Muscle of leg (tissue), 11 donors: Measurements from ENCODE around the gene ADCY5. TPM values are rescaled to one million over a fixed set of nuclear protein-coding genes. Genes with fewer than 3 reads are reported as not detected.

ENCODE experiments used
- DNase-seq: peaks from one replicate; pipeline ENCODE4 v3.0.0; 2013
- H3K27ac ChIP-seq: one replicate; pipeline ENCODE4 v1.5.1; 2013; ENCODE audit warnings: mild to moderate bottlenecking, low read length, control low read depth
- H3K27me3 ChIP-seq: one replicate; pipeline ENCODE4 v1.6.1; 2013; ENCODE audit warnings: low read length; ENCODE audit not compliant: control insufficient read depth, insufficient read depth
- H3K36me3 ChIP-seq: one replicate; pipeline ENCODE4 v1.6.1; 2013; ENCODE audit warnings: low read length; ENCODE audit not compliant: control insufficient read depth, insufficient read depth
- H3K4me1 ChIP-seq: one replicate; pipeline ENCODE4 v1.6.1; 2013; ENCODE audit warnings: low read length; ENCODE audit not compliant: control insufficient read depth, insufficient read depth
- H3K4me3 ChIP-seq: one replicate; pipeline ENCODE4 v1.5.1; 2013; ENCODE audit warnings: low read length, control low read depth
- H3K9me3 ChIP-seq: replicated peaks from 2 replicates; pipeline ENCODE4 v1.6.1; 2013; ENCODE audit warnings: low read depth, low read length; ENCODE audit not compliant: control insufficient read depth
- WGBS: methylation state at CpG from one replicate; pipeline ENCODE4 v1.1.5; 2013; ENCODE audit warnings: missing lambda C conversion rate; ENCODE audit not compliant: insufficient coverage; 5-methylcytosine and 5-hydroxymethylcytosine counted together
- polyA plus RNA-seq, 8 donors: library from polyadenylated mRNA; unstranded; fragments of 120-200 nt; gene quantifications; one replicate each; pipeline versions ENCODE4 v1.2.1 to v1.2.3, GENCODE V29; 2013; ENCODE audit warnings: inconsistent platforms in 1 of 8, low replicate concordance in 1 of 8; ENCODE audit not compliant: insufficient read length in 8 of 8, insufficient read depth in 1 of 8
- total RNA-seq: library from RNA; stranded (reverse); fragments of 120-200 nt; gene quantifications from one replicate; pipeline ENCODE4 v1.2.4, GENCODE V29; 2013

Gene ADCY5
- total and polyA plus RNA-seq, 9 donors, result 1.8 to 6.1 (median 4.4) TPM

- H3K27me3 ChIP-seq, result peaks cover 2% of the 10 kb centered on the region
- peaks cover 14% of the 10 kb centered on the region for H3K4me1 ChIP-seq
- no peaks in the 10 kb centered on the region for H3K36me3 ChIP-seq
- no peak overlapping the region for H3K4me3 ChIP-seq
- H3K27ac ChIP-seq, result no peak overlapping the region
- H3K9me3 ChIP-seq, result no peaks in the 10 kb centered on the region
- DNase-seq, result no peak
- 74% methylated on average over 23 of the region's 25 CpGs for WGBS
Measured at GRCh38 chr3:123327956-123328850, 120.7 kb downstream of the ADCY5 start.

- Histone ChIP-seq H3K36me3 (no peaks in the 10 kb centered on the region), H3K27me3 (peaks cover 2% of the 10 kb centered on the region), H3K4me1 (peaks cover 14% of the 10 kb centered on the region), H3K27ac (no peak overlapping the region), H3K9me3 (no peaks in the 10 kb centered on the region), H3K4me3 (no peak overlapping the region)
- whole genome bisulfite sequencing, result 87% methylated on average over 9 of the region's 12 CpGs
- DNase-seq, result no peak
Measured at GRCh38 chr3:123327480-123327879, 121.4 kb downstream of the ADCY5 start.

GRCh38 chr3:123326531-123326930 lies 122.4 kb downstream of the ADCY5 start:
- Histone ChIP-seq H3K36me3 (no peaks in the 10 kb centered on the region), H3K4me1 (peaks cover 14% of the 10 kb centered on the region), H3K27ac (no peak overlapping the region), H3K4me3 (no peak overlapping the region), H3K27me3 (peaks cover 4% of the 10 kb centered on the region), H3K9me3 (no peaks in the 10 kb centered on the region)
- DNase-seq, result no peak
- WGBS, result 93% methylated on average over 3 of the region's 6 CpGs

- H3K27me3 ChIP-seq, result peaks cover 4% of the 10 kb centered on the region
- no peaks in the 10 kb centered on the region for H3K9me3 ChIP-seq
- 91% methylated on average over 5 of the region's 8 CpGs for WGBS
- no peak overlapping the region for H3K27ac ChIP-seq
- no peaks in the 10 kb centered on the region for H3K36me3 ChIP-seq
- H3K4me1 ChIP-seq, result peaks cover 14% of the 10 kb centered on the region
- H3K4me3 ChIP-seq, result no peak overlapping the region
- DNase-seq, result no peak
Measured at GRCh38 chr3:123325766-123326256, 123.1 kb downstream of the ADCY5 start.

GRCh38 chr3:123324880-123325765 lies 123.8 kb downstream of the ADCY5 start:
- WGBS, result 83% methylated on average over 9 of the region's 15 CpGs
- Histone ChIP-seq H3K27me3 (peaks cover 9% of the 10 kb centered on the region), H3K4me3 (no peak overlapping the region), H3K4me1 (peaks cover 9% of the 10 kb centered on the region), H3K36me3 (no peaks in the 10 kb centered on the region), H3K27ac (no peak overlapping the region), H3K9me3 (no peaks in the 10 kb centered on the region)
- no peak for DNase-seq

- no CpG with 5 or more reads among the region's 1 CpG for WGBS
- H3K9me3 ChIP-seq, result no peaks in the 10 kb centered on the region
- H3K36me3 ChIP-seq, result no peaks in the 10 kb centered on the region
- H3K27me3 ChIP-seq, result peaks cover 9% of the 10 kb centered on the region
- H3K27ac ChIP-seq, result no peak overlapping the region
- H3K4me1 ChIP-seq, result peaks cover 6% of the 10 kb centered on the region
- DNase-seq, result no peak
- no peak overlapping the region for H3K4me3 ChIP-seq
Measured at GRCh38 chr3:123323781-123324180, 125.1 kb downstream of the ADCY5 start.

GRCh38 chr3:123322866-123323265 lies 126.0 kb downstream of the ADCY5 start:
- peaks cover 7% of the 10 kb centered on the region for H3K27me3 ChIP-seq
- DNase-seq, result no peak
- H3K4me1 ChIP-seq, result peaks cover 6% of the 10 kb centered on the region
- no peaks in the 10 kb centered on the region for H3K36me3 ChIP-seq
- whole genome bisulfite sequencing, result 71% methylated on average over 9 of the region's 11 CpGs
- no peak overlapping the region for H3K4me3 ChIP-seq
- H3K9me3 ChIP-seq, result no peaks in the 10 kb centered on the region
- no peak overlapping the region for H3K27ac ChIP-seq

GRCh38 chr3:123321806-123322205 lies 127.1 kb downstream of the ADCY5 start:
- H3K9me3 ChIP-seq, result no peaks in the 10 kb centered on the region
- 80% methylated on average over 8 of the region's 8 CpGs for WGBS
- no peak for DNase-seq
- no peak overlapping the region for H3K4me3 ChIP-seq
- peaks cover 7% of the 10 kb centered on the region for H3K27me3 ChIP-seq
- H3K36me3 ChIP-seq, result no peaks in the 10 kb centered on the region
- H3K4me1 ChIP-seq, result peaks cover 6% of the 10 kb centered on the region
- H3K27ac ChIP-seq, result no peak overlapping the region

- WGBS, result 88% methylated on average over 5 of the region's 5 CpGs
- no peaks in the 10 kb centered on the region for H3K36me3 ChIP-seq
- no peak overlapping the region for H3K27ac ChIP-seq
Measured at GRCh38 chr3:123320221-123320620, 128.7 kb downstream of the ADCY5 start.

GRCh38 chr3:123319760-123320159 lies 129.1 kb downstream of the ADCY5 start:
- Histone ChIP-seq H3K4me1 (peaks cover 4% of the 10 kb centered on the region), H3K27me3 (peaks cover 16% of the 10 kb centered on the region), H3K9me3 (no peaks in the 10 kb centered on the region), H3K36me3 (no peaks in the 10 kb centered on the region), H3K4me3 (no peak overlapping the region), H3K27ac (no peak overlapping the region)
- DNase-seq, result no peak
- 43% methylated on average over 7 of the region's 10 CpGs for WGBS

More at GRCh38 chr3:123320221-123320620, 128.7 kb downstream of the ADCY5 start:
- Histone ChIP-seq H3K4me1 (peaks cover 6% of the 10 kb centered on the region), H3K27me3 (peaks cover 12% of the 10 kb centered on the region), H3K9me3 (no peaks in the 10 kb centered on the region), H3K4me3 (no peak overlapping the region)
- DNase-seq, result no peak
